ENCODE measurements around the gene SLC50A1. TPM values are rescaled to one million over a fixed set of nuclear protein-coding genes. Genes with fewer than 3 reads are reported as not detected.

The SLC50A1 gene
- total RNA-seq, 2 donors from 2014 or later = 102 to 130 TPM

DNA sequence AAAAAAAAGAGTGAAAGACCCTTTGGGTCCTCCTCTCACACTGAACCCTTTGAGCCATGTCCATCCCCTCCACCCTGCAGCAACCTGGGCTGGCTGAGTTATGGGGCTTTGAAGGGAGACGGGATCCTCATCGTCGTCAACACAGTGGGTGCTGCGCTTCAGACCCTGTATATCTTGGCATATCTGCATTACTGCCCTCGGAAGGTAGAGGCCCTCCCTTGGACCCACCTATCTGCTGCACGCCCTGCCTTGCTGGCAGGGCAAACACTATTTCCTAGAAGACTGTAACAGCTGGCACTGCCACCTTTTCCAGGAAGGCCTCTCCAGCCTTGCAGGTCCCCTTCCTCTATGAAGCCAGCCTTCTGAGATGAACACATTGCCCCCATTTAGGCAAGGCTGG lies 1.1 kb downstream of the SLC50A1 start:
- intact Hi-C loops (cut with DNase I) = no loop called here
- H3K4me3 ChIP-seq = peak overlapping the region; percentile 45

DNA sequence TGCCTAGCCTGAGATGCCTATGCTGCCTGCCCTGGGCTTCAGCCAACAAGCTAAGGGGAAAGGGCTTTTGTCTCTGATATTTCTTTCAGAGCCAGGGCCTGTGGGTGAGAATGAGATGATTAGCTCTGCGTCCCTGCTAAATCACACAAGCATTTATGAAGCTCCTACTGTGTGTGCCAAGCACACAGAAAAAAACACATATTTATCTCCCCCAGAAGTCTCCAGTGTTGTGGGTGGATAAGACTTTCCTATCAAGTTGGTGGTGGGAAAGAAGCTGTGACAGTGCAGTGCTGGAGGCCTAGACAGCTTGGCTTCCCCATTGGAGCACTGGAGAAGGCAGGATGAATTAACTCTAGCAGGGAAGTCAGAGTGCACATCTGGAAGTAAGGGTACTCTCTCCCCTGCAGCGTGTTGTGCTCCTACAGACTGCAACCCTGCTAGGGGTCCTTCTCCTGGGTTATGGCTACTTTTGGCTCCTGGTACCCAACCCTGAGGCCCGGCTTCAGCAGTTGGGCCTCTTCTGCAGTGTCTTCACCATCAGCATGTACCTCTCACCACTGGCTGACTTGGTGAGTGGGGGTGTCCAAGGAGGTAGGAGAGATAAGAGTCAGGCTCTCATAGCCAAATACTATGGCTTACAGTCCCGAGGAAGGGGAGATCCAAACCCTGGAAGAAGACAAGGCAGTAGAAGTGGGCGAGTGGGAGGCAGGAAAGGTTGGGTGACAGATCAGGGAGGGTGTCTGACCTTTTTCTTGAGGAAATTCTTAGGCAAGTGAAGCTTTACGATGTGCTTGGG lies 1.7 kb downstream of the SLC50A1 start:
- no peaks in the 10 kb centered on the region for H3K27me3 ChIP-seq
- H3K27ac ChIP-seq = peak overlapping the region; percentile 98
- peak overlapping the region; percentile 45 for H3K4me3 ChIP-seq
- no peaks in the 10 kb centered on the region for H3K9me3 ChIP-seq
- DNase-seq = no peak
- TF ChIP-seq, protein P1, sequence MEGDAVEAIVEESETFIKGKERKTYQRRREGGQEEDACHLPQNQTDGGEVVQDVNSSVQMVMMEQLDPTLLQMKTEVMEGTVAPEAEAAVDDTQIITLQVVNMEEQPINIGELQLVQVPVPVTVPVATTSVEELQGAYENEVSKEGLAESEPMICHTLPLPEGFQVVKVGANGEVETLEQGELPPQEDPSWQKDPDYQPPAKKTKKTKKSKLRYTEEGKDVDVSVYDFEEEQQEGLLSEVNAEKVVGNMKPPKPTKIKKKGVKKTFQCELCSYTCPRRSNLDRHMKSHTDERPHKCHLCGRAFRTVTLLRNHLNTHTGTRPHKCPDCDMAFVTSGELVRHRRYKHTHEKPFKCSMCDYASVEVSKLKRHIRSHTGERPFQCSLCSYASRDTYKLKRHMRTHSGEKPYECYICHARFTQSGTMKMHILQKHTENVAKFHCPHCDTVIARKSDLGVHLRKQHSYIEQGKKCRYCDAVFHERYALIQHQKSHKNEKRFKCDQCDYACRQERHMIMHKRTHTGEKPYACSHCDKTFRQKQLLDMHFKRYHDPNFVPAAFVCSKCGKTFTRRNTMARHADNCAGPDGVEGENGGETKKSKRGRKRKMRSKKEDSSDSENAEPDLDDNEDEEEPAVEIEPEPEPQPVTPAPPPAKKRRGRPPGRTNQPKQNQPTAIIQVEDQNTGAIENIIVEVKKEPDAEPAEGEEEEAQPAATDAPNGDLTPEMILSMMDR (IDR thresholded peaks at IDR 0.05) = no peak
- intact Hi-C loops (cut with DNase I) = no loop called here
- peaks cover 6% of the 10 kb centered on the region for H3K36me3 ChIP-seq
- H3K9ac ChIP-seq (ENCODE audit: low read depth in 2 of 2, low read length in 2 of 2) = peak overlapping the region; percentile 31 to 97
- H3K4me1 ChIP-seq = peaks cover 20% of the 10 kb centered on the region

More for the DNA sequence above, 1.1 kb downstream of the SLC50A1 start:
- peaks cover 20% of the 10 kb centered on the region for H3K4me1 ChIP-seq
- H3K9ac ChIP-seq (ENCODE audit: low read depth in 2 of 2, low read length in 2 of 2) = peak overlapping the region; percentile 31 to 97
- H3K27ac ChIP-seq = peak overlapping the region; percentile 98
- H3K36me3 ChIP-seq = peaks cover 6% of the 10 kb centered on the region
- DNase-seq = peak; percentile 68
- H3K27me3 ChIP-seq = no peaks in the 10 kb centered on the region
- TF ChIP-seq, protein P1 (IDR thresholded peaks at IDR 0.05) = no peak
- no peaks in the 10 kb centered on the region for H3K9me3 ChIP-seq

DNA sequence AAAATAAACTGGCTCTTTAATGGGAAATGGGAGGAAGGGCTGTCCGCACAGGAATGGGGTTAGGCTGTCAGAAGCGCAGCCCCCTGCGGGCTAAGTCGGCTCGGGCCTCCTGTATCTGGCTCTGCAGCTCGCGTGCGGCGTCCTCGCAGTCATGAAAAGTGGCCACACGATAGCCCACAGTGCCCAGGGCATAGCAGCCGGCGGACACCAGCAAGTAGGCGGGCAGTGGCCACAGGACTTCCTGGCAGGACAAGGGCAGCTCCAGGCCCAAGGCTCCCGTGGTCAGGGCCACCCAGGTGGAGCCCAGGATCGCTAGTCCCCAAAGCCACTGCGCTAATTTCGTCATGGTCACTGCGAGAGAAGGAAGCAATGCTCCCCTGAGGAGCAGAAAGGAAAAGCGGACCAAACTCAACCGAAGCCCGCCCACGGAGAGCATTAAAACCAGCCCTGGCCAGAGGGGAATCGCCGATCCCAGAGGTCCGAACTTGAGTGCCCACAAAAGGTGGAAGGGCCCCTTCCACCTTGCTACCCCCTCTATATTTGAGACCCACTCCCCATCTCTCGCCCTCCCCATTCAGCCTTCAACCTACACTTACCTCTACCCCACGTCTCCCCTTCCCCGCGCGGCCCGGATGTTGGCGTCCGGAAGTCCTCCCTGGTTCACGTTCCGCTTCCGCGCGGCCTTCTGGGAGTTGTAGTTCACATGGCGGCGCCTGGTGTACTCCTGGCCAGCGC lies 4.4 kb downstream of the SLC50A1 start, which contains the start of gene DPM3:
Gene DPM3, minus strand, starts transcription at position 637 of the 735 bp plus-strand sequence. Its CDS starts 291 bp downstream, at position 346.
- H3K9me3 ChIP-seq = no peaks in the 10 kb centered on the region
- H3K4me3 ChIP-seq = peak within 1 kb of the TSS; percentile 60
- peaks cover 4% of the 10 kb centered on the region for H3K4me1 ChIP-seq
- peak; percentile 95 for DNase-seq
- H3K27ac ChIP-seq = peak within 1 kb of the TSS; percentile 89
- TF ChIP-seq, protein P1 (IDR thresholded peaks at IDR 0.05) = no peak
- H3K9ac ChIP-seq (ENCODE audit: low read depth in 2 of 2, low read length in 2 of 2) = peak within 1 kb of the TSS; percentile 95
- H3K27me3 ChIP-seq = no peaks in the 10 kb centered on the region
- intact Hi-C loops (cut with DNase I) = no loop called here
- H3K36me3 ChIP-seq = no peaks in the 10 kb centered on the region

DNA sequence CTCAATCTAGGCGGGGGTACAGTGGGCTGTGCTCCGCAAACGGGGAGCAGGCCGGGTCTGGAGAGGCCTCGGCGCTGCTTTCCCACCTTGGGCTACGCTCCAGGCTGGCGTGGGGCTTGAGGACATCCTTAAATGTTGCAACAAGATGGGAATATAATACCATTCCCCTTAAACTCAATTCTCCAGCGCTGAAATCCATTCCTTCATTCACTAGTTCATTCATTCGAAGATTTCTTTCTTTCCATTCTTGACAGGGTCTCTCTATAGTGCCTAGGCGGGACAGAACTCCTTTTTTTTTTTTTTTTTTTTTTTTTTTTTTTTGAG lies 4.9 kb downstream of the SLC50A1 start:
- intact Hi-C loops (cut with DNase I) = no loop called here
- Histone ChIP-seq H3K9me3 (no peaks in the 10 kb centered on the region), H3K4me3 (peak overlapping the region; percentile 60), H3K27ac (no peak overlapping the region), H3K9ac (ENCODE audit: low read depth in 2 of 2, low read length in 2 of 2) (peak overlapping the region; percentile 95), H3K36me3 (no peaks in the 10 kb centered on the region), H3K4me1 (peaks cover 4% of the 10 kb centered on the region), H3K27me3 (no peaks in the 10 kb centered on the region)
- TF ChIP-seq, protein P1 (IDR thresholded peaks at IDR 0.05) = no peak
- no peak for DNase-seq

DNA sequence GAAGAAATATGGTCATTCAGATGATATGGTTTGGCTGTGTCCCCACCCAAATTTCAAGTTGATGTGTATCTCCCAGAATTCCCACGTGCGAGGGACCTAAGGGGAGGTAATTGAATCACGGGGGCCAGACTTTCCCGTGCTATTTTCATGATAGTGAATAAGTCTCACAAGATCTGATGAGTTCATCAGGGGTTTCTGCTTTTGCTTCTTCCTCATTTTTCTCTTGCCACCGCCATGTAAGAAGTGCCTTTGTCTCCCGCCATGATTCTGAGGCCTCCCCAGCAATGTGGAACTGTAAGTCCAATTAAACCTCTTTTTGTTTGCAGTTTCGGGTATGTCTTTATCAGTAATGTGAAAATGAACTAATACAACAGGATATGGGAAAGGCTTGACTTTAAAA lies 6.1 kb downstream of the SLC50A1 start:
- H3K36me3 ChIP-seq = no peaks in the 10 kb centered on the region
- no peak for DNase-seq
- no peak overlapping the region for H3K9ac ChIP-seq (ENCODE audit: low read depth in 2 of 2, low read length in 2 of 2)
- peaks cover 4% of the 10 kb centered on the region for H3K4me1 ChIP-seq
- intact Hi-C loops (cut with DNase I) = no loop called here
- H3K9me3 ChIP-seq = no peaks in the 10 kb centered on the region
- no peaks in the 10 kb centered on the region for H3K27me3 ChIP-seq
- H3K4me3 ChIP-seq = no peak overlapping the region
- H3K27ac ChIP-seq = no peak overlapping the region
- TF ChIP-seq, protein P1 (IDR thresholded peaks at IDR 0.05) = no peak
